SKM-1 (cell line): ENCODE results near the gene SHOC2.

Experiments used
- DNase-seq: peaks from one replicate; lab custom pipeline; 2025; ENCODE audit not compliant: unreplicated experiment; lab: John Stamatoyannopoulos, UW

The SHOC2 gene

DNA sequence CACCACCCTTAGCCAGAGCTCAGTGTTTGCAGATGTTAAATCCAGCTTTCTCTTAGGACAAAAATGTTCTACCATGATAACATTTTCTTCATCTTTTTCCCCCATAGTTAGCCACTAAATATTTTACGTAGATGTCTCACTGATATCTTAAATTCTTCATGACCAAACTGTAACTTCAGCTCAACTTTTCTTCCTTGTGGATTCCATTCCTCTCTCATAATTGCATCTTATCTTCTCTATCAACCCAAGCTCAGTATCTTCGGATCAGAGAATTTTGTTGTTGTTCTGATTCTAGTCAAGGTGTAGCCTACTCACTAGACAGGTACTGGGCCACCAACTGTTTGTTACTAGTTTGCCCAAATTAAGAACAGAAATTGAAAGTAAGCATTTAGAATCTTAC is 60.2 kb downstream of the SHOC2 start:
- no peak for DNase-seq

DNA sequence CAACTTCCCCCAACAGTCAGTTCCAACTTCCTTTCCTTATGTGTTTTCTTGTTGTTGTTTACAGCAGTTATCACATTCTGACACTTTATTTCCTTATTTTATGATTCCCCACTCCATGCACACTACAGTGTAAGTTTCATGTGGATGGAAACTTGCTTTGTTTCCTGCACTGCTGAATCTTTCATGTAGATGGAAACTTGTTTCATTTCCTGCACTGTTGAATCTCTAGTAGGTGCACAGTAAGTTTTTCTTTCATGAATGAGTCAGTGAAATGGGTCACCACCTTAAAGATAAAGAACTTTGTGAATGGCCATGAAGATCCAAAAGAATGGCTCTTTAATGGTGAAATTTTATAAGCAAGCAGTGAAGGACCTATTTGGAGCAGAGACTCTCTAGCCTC is 61.4 kb downstream of the SHOC2 start:
- DNase-seq = no peak

DNA sequence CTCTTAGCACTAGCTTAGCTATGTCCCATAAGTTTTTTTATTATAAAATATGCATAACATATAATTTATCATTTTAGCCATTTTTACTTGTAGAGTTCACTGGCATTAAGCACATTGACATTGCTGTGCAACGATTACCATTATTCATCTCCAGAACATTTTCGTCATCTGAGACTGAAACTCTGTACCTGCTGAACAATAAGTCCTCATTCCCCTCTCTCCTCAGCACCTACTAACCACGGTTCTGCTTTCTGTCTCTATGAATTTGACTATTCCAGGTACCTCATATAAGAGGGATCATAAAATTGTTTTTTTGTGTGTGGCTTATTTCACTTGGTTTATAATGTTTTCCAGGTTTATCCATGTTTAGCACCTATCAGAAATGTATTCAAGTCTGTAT is 64.1 kb downstream of the SHOC2 start:
- no peak for DNase-seq

DNA sequence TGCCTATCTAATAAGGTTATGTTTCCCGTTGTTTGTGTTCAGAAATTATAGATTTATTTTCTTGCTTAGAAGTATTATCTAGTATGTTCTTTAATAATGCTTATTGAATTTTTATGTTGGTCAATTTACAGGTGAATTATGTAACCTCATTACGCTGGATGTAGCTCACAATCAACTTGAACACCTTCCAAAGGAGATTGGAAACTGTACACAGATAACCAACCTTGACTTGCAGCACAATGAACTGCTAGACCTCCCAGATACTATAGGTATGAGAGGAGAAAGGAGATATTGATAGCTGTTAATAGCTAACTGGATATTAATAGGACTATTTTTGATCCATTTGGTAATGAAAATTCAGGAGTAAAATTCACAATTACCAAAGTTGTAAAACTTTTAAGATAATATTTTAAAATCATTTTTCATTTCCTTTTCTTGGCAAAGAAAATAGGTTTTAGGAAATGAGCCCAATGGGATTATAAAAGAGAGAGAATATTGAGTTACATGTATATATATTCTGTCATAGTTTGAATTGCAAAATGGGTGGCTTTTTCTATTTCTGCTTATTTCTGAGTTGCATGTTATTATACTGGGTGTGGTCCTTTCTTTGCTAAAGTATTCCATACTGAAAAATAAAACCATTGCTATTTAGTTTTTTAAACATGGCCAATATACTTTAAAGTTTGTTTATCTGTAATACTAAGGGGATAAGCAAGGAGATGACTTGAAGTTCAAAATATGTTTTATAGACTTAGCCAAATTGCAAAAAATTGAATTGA is 66.3 kb downstream of the SHOC2 start:
- DNase-seq = no peak

DNA sequence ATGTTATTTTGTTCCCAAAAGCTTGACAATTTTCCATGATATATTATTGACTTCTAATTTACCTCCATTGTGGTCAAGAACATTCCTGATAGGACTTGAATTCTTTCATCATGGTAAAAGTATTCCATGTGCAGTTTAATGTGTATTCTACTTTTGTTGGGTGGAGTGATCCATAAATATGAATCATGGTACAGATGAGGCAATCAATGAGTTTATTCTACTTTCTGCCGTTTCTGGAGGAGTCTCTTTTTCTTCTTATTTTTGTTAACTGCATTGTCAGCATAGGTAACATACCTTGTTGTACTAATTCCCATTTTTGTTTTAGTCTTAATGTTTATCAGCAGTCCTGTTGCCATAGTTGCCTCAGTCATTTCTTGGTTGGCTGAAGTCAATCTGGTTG is 69.6 kb downstream of the SHOC2 start:
- DNase-seq = no peak

DNA sequence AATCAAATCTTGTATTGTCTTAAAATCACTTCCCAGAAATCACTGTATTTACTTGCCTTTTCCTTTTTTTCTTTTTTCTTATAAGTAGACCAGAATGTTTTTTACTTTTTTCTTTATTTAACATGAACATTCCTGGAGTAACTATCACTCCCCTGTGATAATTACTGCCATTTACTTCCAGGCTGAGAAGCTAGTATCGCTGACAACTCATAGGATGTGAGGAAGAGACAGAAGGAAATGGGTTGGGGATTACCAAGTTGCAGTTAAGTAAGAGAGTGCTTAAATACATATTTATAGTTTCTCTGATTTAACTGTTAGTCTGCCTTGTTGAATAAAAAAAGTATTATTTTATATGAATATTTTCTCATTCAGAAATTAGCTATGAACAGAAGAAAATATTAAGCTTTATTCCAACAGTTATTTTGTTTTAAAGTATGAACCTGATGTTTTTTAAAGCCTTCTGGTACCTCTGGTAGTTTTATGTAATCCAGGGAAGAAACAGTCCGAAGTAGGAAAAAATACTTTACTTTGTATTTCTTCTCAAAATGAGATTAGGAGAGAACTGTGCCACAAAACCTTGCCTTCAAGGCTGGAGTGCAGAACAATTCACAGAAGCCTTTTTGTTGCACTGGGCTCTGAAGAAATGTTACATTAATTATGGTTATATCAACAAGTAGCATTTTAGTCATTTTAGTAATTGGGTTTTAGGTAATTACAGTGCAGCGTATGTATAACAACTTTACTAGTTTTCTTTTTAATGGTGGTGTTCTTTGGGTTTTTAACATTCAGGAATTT is 72.8 kb downstream of the SHOC2 start:
- DNase-seq = no peak

DNA sequence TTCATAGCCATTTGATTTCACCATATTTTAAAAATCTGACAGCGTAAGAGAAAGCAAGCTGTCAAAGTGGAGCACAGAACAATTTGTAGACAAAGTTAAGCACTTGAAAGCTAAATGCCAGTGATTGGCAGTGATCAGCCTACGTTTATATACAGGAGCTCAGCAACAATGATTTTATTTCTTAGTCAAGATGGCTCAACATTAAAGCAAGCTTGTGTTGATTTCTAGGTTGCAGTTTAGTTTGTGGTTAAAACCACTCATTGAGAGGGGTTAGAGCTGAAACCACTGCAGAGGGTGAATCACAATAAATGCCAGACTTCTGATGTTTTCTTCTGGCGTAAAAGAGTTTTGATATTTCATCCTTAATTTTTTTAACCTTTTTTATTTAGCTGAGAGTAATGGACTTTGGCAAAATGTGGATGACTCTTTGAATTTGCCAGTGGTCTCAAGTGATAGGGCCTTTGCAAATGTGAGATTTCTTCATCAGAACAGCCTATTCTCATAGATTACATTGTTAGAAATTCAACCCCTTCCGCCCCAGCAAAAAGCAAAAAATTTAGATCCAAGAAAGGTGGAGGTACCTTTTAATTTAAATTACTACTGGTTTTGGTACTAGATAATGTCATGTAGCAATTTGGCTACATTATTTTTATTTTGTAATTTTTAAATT is 73.8 kb downstream of the SHOC2 start:
- DNase-seq = no peak

DNA sequence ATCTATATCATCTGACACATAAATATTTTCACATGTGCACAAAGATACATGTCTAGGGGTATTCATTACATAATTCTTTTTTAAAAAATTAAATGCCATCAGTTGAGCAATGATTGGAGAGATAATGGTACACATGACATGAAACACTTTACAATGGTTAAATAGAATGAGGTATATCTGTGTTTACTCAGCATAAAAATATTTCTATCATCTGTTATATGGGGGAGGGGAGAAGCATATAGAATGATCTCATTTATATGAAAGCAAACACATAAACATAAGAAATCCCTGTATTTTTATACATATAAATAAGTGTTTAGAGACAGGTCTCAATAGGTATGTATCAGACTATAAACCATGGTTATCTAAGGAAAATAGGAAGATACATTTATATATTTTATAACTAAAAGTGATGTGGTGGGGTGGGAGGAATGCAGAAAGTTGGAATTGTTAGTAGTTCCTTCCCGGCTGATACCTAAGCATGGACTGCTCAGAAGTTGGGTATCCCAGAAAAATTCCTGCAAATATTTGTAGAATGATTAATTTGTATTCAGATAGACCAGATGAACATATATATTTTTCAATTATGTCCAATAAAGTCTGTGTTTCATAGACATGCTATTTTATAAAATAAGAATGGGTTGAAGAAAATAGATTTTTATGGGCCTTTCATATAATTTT is 75.1 kb downstream of the SHOC2 start:
- DNase-seq = no peak

DNA sequence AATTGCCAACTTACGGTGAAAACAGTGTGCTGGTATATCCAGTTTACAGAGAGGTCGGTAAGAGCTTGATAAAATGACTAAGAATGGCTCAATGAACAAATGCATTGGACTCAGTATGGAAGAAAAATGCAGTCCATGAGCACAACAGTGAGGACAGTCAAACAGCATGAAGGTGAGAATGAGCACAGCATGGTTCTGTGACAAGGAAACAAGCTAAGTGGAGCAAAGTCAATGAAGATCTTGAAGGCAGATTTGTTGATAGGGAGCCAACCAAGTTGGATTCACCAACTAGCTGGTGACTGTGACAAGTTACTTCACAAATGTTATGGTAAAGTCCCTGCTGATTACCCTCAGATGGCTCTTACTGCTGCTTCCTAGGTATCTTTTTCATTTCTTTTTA is 75.9 kb downstream of the SHOC2 start:
- no peak for DNase-seq

DNA sequence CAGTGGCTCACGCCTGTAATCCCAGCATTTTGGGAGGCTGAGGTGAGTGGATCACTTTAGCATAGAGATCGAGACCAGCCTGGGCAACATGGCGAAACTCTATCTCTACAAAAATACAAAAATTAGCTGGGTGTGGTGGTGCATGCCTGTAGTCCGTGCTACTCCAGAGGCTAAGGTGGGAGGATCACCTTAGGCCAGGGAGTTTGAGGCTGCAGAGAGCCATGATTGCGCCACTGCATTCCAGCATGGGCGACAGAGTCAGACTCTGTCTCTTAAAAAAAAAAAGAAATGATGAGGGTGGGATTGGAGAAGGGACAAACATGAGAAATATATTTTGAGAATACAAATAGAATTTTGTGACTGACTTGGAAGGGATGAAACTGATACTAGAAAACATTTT is 76.9 kb downstream of the SHOC2 start:
- no peak for DNase-seq

DNA sequence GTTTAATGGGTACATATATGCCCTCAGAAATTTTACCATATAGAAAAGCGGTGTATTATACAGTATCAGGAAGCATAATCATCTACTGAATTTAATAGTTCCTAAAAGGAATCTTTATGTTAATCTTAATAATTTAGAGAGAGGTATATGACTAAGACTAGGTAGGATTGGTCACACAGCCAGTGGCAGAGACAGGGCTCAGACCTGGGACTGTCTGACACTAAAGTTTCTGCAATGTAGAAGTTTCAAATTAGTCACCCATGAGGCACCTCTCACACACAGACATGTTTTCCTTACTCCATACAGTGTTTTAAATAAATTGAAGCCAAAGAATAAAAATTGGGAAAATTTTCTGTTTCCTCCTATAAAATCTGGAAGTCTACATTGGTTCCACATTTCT is 84.6 kb downstream of the SHOC2 start:
- DNase-seq = no peak

DNA sequence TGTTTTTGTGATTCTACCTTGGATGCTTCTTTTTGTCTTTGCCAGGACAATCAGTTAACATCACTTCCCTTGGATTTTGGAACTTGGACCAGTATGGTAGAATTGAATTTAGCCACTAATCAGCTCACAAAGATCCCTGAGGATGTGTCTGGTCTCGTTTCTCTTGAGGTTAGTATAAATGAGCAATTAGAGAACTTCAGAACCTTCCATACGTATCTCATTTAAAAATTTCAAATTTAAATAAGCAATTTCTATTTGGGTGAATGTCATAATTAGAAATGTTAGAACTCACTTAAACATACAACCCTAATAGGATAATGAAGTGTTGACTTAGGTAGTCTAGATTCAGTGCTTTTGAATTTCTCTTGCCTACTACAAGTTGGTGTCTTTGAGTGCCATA is 88.1 kb downstream of the SHOC2 start:
- DNase-seq = no peak

DNA sequence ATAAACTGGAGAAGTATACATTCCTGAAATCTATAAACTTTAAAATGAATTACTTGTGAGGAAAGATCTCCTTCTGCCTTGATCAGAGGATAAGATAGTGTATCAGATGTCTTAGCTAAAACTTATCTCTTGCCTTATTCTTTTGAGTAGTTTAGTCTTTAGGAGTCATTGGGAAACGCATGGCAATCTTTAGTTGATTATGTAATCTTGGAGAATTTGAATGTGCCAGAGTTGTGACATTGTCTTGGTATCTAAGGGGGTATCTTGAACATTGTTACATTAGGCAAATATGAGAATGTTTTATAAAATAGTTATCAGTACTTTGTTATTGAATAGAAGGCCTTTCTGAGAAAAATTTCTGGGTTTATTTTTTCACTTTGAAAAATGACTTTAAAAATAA is 95.8 kb downstream of the SHOC2 start:
- DNase-seq = no peak

DNA sequence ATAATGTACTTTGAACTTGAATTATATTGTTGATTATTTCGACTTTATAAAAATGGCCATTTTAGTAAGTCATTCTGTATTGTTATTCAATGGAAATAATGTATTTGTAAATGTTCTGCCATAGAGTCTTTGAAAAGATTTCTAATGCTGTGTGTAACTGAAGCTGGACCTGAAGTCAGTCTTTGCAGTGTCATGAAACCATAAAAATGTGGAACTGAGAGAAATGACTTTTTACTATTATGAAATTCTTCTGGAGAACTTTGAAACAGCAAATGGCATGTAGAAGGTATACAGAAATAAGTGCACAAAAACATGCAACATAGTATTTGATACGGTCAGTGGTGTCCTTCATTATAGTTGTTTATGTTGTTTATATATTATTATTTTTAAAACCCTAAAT is 97.7 kb downstream of the SHOC2 start:
- DNase-seq = peak; percentile 9

DNA sequence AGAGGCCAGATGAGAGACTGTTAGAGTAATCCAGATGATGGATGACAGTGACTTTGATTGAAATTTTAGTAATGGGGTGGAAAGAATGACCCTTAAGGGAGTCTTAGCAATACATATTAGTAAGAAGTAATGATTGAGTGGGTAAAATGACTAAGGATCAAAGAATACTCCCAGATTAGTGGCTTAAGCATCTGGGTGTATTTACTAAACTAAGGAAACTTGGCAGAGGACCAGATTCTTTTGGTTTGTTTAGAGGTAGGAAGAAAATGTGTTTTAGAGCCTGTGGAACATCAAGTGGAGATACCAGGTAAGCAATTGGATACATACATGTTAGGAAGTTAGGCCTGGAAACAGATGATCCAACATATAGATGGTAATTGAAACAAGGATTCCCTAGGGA is 98.6 kb downstream of the SHOC2 start:
- no peak for DNase-seq

DNA sequence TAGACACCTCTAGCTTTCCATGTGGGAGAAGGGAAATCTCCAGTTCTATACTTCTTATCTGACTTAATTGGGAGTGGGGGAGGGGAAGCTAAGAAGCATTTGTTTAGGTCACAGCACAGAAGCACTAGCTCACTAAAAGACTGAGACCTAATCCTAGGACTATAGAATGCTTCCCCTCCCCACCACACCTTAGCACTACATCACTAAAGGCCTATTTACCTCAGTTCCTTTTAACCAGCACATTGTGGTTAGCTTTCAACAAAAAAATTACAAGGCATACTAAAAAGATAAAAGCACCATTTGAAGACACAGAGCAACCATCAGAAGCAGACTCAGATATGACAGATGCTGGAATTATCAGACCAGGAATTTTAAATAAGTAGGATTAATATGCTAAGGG is 103.7 kb downstream of the SHOC2 start:
- DNase-seq = no peak

DNA sequence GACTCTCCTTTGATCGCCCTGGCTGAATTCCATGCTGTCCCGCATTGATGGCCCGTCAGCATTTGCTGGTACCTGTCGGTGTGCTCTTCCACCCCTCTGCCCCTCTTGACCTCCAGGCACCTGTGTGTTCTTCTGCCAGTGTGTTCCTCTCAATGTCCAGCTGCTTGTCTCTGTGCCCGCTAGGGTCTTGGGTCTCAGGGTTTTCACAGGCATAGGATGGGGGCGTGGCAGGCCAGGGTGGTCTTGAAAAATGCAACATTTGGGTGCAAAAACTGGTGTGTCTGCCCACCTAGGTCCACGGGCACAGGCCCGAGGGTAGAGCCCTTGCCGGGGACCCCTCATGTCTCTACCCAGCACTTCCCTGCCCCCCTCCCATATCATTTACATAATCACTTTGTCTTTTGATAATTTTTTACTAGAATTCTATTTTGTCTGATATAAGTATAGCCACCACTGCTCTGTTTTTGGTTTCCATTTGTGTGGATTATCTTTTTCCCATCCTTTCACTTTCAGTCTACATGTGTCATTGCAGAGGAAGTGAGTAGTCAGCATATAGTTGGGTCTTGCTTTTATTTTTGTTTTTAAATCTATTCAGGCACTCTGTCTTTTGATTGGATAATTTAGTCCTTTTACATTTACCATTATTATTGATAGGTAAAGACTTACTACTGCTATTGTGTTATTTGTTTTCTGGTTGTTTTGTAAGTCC is 110.8 kb downstream of the SHOC2 start:
- no peak for DNase-seq

DNA sequence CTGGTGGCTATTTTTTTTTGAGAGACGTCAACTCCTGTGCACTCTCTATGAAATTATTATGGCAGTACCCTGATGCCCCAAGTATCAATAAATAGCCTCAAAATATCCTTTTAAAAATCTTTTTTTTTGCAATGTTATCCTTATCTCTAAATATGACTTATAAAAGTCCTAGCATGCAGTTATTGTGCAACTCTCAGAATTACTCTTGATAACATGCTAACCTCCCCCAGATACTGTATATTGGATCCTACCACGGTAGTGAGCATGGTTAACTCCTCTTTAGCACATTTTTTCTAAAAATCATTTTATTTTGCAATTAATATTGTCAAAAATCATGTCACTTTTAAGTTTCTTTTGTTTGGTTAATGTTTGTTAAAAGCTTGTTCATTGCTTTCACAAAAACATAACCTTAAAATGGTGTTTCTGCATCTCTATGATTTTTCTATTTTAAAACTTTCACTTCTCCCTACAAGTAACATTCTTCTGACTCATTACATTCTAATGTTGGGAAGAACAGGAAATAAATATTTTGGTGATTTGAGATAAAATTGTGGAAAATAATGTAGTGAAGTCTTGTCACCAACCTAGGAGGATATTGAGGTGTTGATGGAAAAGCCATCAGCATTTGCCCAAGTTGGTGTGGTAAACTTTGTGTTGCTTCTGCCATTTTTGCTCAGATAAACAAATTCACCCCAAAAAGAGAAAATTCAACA is 115.3 kb downstream of the SHOC2 start:
- no peak for DNase-seq

DNA sequence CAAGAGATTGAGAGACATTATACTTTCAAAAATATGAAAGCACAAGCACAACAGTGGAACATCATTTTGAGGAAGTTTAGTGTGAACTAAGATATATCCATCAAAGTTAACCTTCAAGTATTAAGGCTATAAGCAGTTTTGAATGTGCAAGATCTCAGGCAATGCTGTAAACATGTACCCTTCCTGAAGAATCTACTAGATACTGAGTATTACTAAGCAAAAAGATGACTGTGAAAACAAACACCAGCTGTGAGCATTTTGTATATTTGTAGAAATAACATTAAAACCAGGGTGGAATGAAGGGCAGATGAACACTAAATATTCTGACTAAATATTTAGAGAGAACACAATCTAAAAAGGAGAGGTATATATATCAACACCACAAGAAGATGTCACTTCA is 116.1 kb downstream of the SHOC2 start:
- no peak for DNase-seq

DNA sequence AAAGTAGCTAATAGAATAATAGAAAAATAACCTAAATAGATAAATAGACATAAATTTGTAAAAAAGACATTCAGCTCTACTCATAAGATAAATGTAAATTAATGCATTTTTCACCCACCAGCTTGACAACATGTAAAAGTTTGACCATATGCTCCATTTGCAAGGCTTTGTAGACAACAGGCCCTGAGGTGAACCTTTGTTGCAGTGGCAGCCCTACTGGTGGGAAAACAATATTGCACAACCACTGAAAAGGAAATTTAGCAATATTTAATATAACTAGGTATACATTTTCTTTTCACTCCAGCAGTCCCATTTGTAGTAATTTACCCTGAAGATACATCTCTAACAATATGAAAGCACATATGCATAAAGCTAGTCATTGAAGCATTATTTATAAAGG is 118.5 kb downstream of the SHOC2 start:
- no peak for DNase-seq
